Measurements from ENCODE around the gene STK39.

Gene STK39

DNA sequence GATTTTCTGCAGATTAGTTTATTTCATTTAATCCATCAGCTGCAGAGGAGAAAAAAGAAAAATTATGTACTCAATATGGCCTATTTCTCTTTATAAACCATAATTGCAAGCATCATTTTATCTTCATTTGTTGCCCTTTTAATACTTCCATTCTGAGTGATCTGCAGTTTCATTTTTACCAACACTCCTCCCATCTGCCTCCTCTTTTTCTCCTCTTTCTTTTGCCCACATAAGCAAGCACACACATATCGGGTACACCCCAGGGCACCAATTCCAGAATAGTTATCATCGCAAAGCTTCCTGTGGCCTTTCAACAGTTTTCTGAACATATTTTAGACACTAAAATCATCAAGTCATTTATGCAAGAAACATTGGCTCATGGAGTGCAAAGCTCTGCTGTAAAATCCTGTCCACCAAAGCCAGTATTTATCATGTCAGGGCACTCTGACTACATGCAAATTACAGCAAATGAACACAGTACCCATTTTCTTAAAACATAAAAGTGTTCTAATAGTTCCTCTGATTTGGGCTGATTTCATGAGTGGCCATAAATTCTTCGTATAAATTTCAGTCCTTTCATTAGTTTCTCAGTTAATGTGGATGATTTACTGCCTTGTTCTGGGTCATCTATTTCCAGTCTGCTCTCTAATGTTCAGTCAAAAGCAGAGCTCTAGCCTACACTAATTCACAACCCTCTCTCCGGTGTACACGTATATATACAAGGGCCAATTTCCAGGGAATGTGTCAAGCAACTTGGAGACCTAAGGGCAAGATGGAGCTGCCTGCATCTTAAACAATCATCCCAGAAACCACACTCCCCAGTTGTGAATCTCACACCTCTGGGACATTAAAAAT lies 281.3 kb downstream of the STK39 start:
- no peak for DNase-seq (ENCODE audit: extremely low read depth in 1 of 2, low read depth in 1 of 2)

DNA sequence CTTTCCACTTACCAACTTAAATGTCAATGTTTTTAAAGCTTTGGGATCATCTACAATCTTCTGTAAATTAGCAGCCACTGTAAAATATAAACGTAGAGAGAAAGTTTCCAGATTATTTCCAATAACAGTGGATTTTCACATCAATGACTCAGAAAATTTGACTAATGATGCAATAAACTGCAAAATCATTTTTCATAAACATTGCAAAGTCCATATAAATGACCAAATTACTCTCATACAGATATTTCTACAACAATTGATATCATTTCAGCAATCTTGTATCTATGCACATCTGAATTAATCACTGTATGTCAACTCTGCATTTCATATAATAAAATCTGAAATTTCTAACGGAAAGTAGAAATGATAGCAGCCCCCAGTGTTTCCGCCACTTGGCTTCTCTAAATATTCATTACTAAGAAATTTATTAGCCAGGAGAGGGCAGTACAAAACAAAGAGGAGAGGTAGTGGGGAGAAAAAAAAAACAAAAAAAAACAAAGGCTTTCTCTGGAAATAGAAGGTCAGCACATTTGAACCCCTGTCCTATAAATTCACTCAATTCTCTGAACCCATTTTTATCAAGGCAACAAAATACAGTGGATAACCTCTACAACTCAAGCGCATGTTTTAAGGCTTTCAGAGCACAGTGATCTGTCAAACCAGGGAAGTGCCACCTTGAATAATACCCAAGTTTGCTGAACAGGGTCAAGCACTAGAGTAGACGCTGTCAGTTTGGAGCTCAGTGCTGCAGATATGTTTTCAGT lies 282.6 kb downstream of the STK39 start:
- DNase-seq (ENCODE audit: extremely low read depth in 1 of 2, low read depth in 1 of 2) = no peak

DNA sequence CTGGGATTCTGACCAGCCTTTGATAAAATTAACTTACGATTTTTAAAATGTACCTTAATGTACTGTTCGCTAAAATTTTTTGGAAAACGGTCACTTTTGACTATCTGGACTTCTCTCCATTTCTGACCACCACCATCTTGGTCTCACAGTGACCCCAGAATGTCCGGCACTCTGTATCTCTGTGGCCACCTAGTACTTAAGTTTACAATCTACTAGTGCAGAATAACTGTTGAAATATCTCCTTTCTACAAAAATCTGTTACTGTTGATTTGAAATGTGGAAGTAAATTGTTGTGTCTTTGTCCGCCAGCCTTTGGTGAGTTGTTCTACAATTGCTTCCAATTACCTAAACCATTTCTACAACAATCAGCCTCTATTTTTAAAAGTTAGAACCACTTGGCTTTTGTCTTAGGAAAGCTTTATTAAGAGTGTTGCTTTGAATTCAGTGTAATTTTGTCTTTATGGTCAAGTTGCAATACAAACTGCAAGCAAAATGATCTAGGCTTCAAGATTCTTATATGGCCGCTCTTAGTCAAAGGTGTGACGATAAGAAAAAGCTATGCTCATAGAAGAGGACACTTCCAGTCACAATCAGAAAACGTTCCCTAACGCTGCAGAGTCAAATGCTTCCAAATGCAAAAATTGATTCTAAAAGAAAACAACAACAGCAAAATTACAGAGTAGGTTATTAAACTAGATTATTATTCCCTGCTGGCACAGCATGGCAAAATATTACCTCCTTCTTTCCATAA lies 283.3 kb downstream of the STK39 start:
- DNase-seq (ENCODE audit: extremely low read depth in 1 of 2, low read depth in 1 of 2) = no peak

DNA sequence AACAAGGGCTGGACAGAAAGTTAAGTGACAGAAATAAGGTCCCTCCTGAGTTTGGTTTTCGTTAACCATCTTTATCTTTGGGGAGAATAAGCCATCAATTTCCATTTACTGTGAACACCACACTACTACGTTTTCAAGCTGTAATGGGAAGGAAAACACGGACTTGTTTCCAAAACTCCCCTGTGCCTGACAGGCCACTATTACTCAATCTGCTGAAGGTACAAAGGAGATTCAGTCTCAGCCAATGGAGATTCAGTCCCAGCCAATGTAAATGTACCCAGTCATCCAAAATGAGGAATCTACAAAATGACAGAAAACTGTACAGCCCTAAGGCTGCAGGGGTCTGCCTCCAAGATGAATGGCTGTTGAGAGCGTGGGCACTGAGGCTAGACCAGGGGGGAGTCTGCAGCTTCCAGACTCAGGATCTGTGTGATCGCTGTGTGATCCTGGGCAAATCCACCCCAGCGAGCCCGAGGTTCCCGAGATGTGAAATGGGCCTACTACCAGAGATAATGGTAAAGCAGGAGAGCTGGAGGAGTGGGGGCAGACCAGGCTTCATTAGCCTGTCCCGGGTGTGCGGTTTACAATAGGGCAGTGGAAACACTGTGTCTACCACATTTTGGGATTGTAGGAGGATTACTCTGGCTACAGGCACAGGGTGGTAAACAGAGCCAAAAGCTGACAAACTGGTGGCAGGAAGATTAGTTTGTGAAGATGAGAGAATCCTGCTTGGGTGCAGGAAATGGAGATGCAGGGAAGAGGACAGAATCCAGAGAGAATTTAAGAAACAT lies 284.8 kb downstream of the STK39 start:
- no peak for DNase-seq (ENCODE audit: extremely low read depth in 1 of 2, low read depth in 1 of 2)

DNA sequence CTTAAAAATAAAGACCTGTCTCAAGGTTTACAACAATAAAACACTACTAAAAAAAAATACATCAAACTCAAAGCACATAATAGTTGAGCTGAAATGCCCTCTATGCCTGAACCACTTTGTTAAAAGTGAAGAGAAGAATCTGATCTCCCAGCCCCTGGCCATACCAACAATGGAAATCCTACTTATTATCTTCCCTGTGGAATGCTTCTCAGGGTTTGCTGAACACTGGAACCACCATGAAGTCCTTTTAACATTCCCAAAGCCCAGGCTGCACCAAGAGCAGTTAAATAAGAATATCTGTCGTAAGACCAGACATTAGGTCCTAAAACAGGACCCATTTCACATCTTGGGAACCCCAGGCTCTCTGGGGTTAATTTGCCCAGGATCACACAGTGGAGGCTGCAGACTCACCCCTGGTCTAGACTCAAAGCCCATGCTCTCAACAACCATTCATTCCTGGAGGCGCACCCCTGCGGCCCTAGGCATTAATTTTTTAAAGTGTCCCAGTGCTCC lies 285.8 kb downstream of the STK39 start:
- DNase-seq (ENCODE audit: extremely low read depth in 1 of 2, low read depth in 1 of 2) = no peak

- no peak for DNase-seq (ENCODE audit: extremely low read depth in 1 of 2, low read depth in 1 of 2)
Observed at GRCh38 chr2:167960089-167960747, 287.2 kb downstream of the STK39 start.

GRCh38 chr2:167957662-167958061 lies 289.7 kb downstream of the STK39 start:
- no peak for DNase-seq (ENCODE audit: extremely low read depth in 1 of 2, low read depth in 1 of 2)

GRCh38 chr2:167955264-167955906 lies 292.0 kb downstream of the STK39 start:
- no peak for DNase-seq (ENCODE audit: extremely low read depth in 1 of 2, low read depth in 1 of 2)

DNA sequence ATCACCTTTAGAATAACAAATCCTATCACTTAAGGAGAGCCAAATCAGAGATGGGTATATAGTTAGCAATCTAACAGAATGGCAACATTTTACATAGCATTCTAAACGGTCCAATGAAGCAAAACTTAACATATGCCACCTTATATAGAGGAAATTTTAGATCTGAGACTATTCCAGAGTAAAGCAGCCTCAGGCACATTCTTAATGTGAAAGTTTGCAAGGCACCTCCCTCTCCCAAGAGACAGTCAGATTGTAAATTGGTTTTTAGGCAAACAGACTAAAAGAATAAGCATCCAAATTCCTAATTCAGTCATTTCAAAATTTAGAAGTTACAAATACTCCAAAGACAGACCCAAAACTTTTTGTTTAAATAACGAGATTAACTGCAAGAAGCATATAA lies 292.9 kb downstream of the STK39 start:
- no peak for DNase-seq (ENCODE audit: extremely low read depth in 1 of 2, low read depth in 1 of 2)

GRCh38 chr2:167953776-167954175 lies 293.6 kb downstream of the STK39 start:
- DNase-seq (ENCODE audit: extremely low read depth in 1 of 2, low read depth in 1 of 2) = no peak

DNA sequence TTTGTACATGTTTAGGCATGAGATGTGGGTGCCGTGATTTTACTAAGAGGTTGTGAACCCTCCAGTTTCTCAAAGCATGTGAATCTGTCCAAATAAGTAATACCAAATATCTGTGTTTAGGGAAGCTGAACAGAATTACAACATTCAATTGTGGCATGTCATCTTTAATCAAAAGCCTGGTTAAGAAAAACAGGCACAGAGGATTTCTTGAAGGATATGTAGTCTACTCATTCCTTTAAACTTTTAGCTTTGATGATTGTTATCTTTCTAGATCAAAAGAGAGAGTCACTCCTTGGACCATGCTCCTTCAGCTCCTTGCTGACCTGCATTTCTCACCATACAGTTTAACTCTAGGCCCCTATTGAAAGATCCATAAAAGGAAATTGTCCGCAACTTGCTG lies 296.8 kb downstream of the STK39 start:
- DNase-seq (ENCODE audit: extremely low read depth in 1 of 2, low read depth in 1 of 2) = no peak

- DNase-seq (ENCODE audit: extremely low read depth in 1 of 2, low read depth in 1 of 2) = no peak
Observed at GRCh38 chr2:167946441-167946841, 301.0 kb downstream of the STK39 start.

DNA sequence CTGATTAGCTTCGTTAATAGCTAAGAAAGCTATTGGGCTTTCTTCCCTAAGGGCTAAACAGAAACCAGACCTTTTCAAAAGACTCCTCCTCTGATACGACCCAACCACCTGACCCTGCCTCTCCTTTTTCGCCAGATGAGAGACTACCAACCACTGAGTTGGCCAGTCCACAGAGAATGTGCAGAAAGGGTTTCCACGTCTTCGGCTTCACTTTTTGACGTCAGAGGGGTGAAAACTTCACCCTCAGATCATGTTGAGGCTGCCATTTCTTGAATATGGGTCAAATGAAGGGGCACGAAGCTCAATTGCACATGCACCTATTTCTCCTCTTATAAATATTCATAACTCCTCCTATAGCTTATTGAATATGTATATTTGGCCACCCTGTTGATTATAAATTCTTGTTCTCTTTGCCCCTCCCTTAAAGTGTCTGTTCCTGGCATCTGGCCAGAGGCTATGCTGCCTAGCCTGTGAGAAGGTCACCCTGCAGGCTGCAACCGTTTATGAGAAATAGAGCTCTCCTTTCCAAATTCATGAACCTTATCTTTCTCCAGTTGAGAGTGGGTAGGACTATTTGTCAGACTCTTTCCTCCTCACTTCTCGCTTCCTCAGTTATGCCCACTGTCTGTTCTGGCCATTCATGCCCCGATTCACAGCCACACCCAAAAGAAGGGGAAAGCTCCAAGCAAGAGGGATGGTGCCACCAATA lies 301.6 kb downstream of the STK39 start:
- DNase-seq (ENCODE audit: extremely low read depth in 1 of 2, low read depth in 1 of 2) = no peak

- no peak for DNase-seq (ENCODE audit: extremely low read depth in 1 of 2, low read depth in 1 of 2)
Observed at GRCh38 chr2:167944825-167945659, 302.4 kb downstream of the STK39 start.

- DNase-seq (ENCODE audit: extremely low read depth in 1 of 2, low read depth in 1 of 2) = no peak
Observed at GRCh38 chr2:167943897-167944296, 303.5 kb downstream of the STK39 start.

DNA sequence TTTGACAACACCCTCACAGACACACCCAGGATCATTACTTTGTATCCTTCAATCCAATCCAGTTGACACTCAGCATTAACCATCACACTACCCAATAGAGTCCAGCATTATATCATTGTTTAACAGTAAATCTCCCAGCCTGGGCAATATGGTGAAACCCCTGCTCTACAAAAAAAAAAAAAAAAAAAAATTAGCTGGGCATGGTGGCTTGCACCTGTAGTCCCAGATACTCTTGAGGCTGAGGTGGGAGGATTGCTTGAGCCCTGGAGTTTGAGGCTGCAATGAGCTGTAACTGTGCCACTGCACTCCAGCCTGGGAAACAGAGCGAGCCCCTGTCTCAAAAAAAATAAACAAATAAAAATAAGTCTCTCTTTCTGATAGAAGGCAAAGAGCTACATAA lies 304.0 kb downstream of the STK39 start:
- no peak for DNase-seq (ENCODE audit: extremely low read depth in 1 of 2, low read depth in 1 of 2)

GRCh38 chr2:167942366-167943081 lies 304.9 kb downstream of the STK39 start:
- no peak for DNase-seq (ENCODE audit: extremely low read depth in 1 of 2, low read depth in 1 of 2)

Measured in activated CD8-positive, alpha-beta memory T cell treated with anti-CD3 and anti-CD28 coated beads for 1 hour (primary cell).